ENCODE results near the gene SPDYE4.
A peak's percentile ranks its signal among the peaks of the same experiment; 100 is the strongest.

SPDYE4 gene

GRCh38 chr17:8798846-8799569, 40.7 kb upstream of the SPDYE4 start, which contains the start of gene MFSD6L:
TSS of gene MFSD6L (minus strand) at chr17:8799365. CDS start at chr17:8799120, 245 bp downstream.
- H3K9ac ChIP-seq, result no peak within 1 kb of the TSS
- no peak within 1 kb of the TSS for H3K4me3 ChIP-seq
- peaks cover 3% of the 10 kb centered on the region; the same call in 1 of the 2 replicates for H3K36me3 ChIP-seq
- H3K4me2 ChIP-seq, result no peak within 1 kb of the TSS
- no peaks in the 10 kb centered on the region for H4K20me1 ChIP-seq
- H3K9me3 ChIP-seq, result no peaks in the 10 kb centered on the region
- H3K27ac ChIP-seq, result no peak within 1 kb of the TSS
- no peaks in the 10 kb centered on the region for H3K27me3 ChIP-seq
- TF ChIP-seq Cebpa-rat (IDR thresholded peaks at IDR 0.05), result no peak
- peaks cover 9% of the 10 kb centered on the region; the same call in 1 of the 2 replicates for H3K4me1 ChIP-seq

- H3K27ac ChIP-seq, result no peak overlapping the region
- no peak overlapping the region for H3K4me2 ChIP-seq
- H3K4me1 ChIP-seq, result peaks cover 9% of the 10 kb centered on the region; the same call in 1 of the 2 replicates
- H4K20me1 ChIP-seq, result no peaks in the 10 kb centered on the region
- H3K36me3 ChIP-seq, result peaks cover 3% of the 10 kb centered on the region; the same call in 1 of the 2 replicates
- no peak overlapping the region for H3K9ac ChIP-seq
- no peak for TF ChIP-seq Cebpa-rat (IDR thresholded peaks at IDR 0.05)
- no peaks in the 10 kb centered on the region for H3K27me3 ChIP-seq
- H3K9me3 ChIP-seq, result no peaks in the 10 kb centered on the region
- H3K4me3 ChIP-seq, result no peak overlapping the region
Measured at GRCh38 chr17:8798176-8798845, 40.0 kb upstream of the SPDYE4 start.

- no peaks in the 10 kb centered on the region for H4K20me1 ChIP-seq
- H3K9ac ChIP-seq, result no peak overlapping the region
- no peak overlapping the region for H3K4me3 ChIP-seq
- H3K9me3 ChIP-seq, result no peaks in the 10 kb centered on the region
- peaks cover 9% of the 10 kb centered on the region; the same call in 1 of the 2 replicates for H3K4me1 ChIP-seq
- TF ChIP-seq Cebpa-rat (IDR thresholded peaks at IDR 0.05), result no peak
- H3K4me2 ChIP-seq, result no peak overlapping the region
- H3K27me3 ChIP-seq, result no peaks in the 10 kb centered on the region
- no peak overlapping the region for H3K27ac ChIP-seq
- H3K36me3 ChIP-seq, result no peaks in the 10 kb centered on the region
Measured at GRCh38 chr17:8797621-8798175, 39.4 kb upstream of the SPDYE4 start.

GRCh38 chr17:8794636-8795035, 36.3 kb upstream of the SPDYE4 start:
- no peak overlapping the region for H3K9ac ChIP-seq
- H4K20me1 ChIP-seq, result no peaks in the 10 kb centered on the region
- no peaks in the 10 kb centered on the region for H3K27me3 ChIP-seq
- H3K4me3 ChIP-seq, result no peak overlapping the region
- TF ChIP-seq Cebpa-rat (IDR thresholded peaks at IDR 0.05), result no peak
- H3K4me1 ChIP-seq, result peaks cover 15% of the 10 kb centered on the region
- H3K27ac ChIP-seq, result no peak overlapping the region
- H3K4me2 ChIP-seq, result no peak overlapping the region
- no peaks in the 10 kb centered on the region for H3K36me3 ChIP-seq
- peaks cover 15% of the 10 kb centered on the region for H3K9me3 ChIP-seq

- no peak for TF ChIP-seq Cebpa-rat (IDR thresholded peaks at IDR 0.05)
- Histone ChIP-seq H4K20me1 (no peaks in the 10 kb centered on the region), H3K36me3 (no peaks in the 10 kb centered on the region), H3K27ac (no peak overlapping the region), H3K4me2 (no peak overlapping the region), H3K4me1 (peaks cover 15% of the 10 kb centered on the region), H3K4me3 (no peak overlapping the region), H3K9ac (no peak overlapping the region), H3K9me3 (peaks cover 15% of the 10 kb centered on the region), H3K27me3 (no peaks in the 10 kb centered on the region)
Measured at GRCh38 chr17:8793649-8794048, 35.3 kb upstream of the SPDYE4 start.

GRCh38 chr17:8792646-8793045, 34.3 kb upstream of the SPDYE4 start:
- peaks cover 15% of the 10 kb centered on the region for H3K4me1 ChIP-seq
- H3K9ac ChIP-seq, result no peak overlapping the region
- H3K4me2 ChIP-seq, result no peak overlapping the region
- H3K9me3 ChIP-seq, result peaks cover 15% of the 10 kb centered on the region
- no peaks in the 10 kb centered on the region for H3K27me3 ChIP-seq
- H4K20me1 ChIP-seq, result no peaks in the 10 kb centered on the region
- H3K27ac ChIP-seq, result no peak overlapping the region
- H3K36me3 ChIP-seq, result no peaks in the 10 kb centered on the region
- H3K4me3 ChIP-seq, result no peak overlapping the region
- no peak for TF ChIP-seq Cebpa-rat (IDR thresholded peaks at IDR 0.05)

GRCh38 chr17:8791910-8792270, 33.5 kb upstream of the SPDYE4 start:
- Histone ChIP-seq H3K4me3 (no peak overlapping the region), H3K36me3 (no peaks in the 10 kb centered on the region), H3K4me2 (no peak overlapping the region), H3K27me3 (no peaks in the 10 kb centered on the region), H3K4me1 (peaks cover 15% of the 10 kb centered on the region), H3K27ac (no peak overlapping the region), H3K9me3 (peaks cover 15% of the 10 kb centered on the region), H4K20me1 (no peaks in the 10 kb centered on the region), H3K9ac (no peak overlapping the region)
- TF ChIP-seq Cebpa-rat (IDR thresholded peaks at IDR 0.05), result no peak

GRCh38 chr17:8791248-8791909, 33.0 kb upstream of the SPDYE4 start:
- Histone ChIP-seq H3K9ac (no peak overlapping the region), H4K20me1 (no peaks in the 10 kb centered on the region), H3K4me1 (peaks cover 15% of the 10 kb centered on the region), H3K27ac (no peak overlapping the region), H3K36me3 (no peaks in the 10 kb centered on the region), H3K4me2 (no peak overlapping the region), H3K4me3 (no peak overlapping the region), H3K27me3 (no peaks in the 10 kb centered on the region), H3K9me3 (peaks cover 15% of the 10 kb centered on the region)
- no peak for TF ChIP-seq Cebpa-rat (IDR thresholded peaks at IDR 0.05)

GRCh38 chr17:8789743-8790142, 31.4 kb upstream of the SPDYE4 start:
- Histone ChIP-seq H4K20me1 (no peaks in the 10 kb centered on the region), H3K4me1 (peaks cover 10% of the 10 kb centered on the region), H3K27me3 (no peaks in the 10 kb centered on the region), H3K4me2 (0 out of 2 replicates have a peak overlapping the region, but pooled peaks have one; percentile 12), H3K27ac (no peak overlapping the region), H3K36me3 (no peaks in the 10 kb centered on the region), H3K9ac (no peak overlapping the region), H3K4me3 (no peak overlapping the region), H3K9me3 (peaks cover 15% of the 10 kb centered on the region)
- TF ChIP-seq Cebpa-rat (IDR thresholded peaks at IDR 0.05), result no peak

Measured in BLaER1 (cell line).